Measurements from ENCODE around the gene PARD3B.

DNA sequence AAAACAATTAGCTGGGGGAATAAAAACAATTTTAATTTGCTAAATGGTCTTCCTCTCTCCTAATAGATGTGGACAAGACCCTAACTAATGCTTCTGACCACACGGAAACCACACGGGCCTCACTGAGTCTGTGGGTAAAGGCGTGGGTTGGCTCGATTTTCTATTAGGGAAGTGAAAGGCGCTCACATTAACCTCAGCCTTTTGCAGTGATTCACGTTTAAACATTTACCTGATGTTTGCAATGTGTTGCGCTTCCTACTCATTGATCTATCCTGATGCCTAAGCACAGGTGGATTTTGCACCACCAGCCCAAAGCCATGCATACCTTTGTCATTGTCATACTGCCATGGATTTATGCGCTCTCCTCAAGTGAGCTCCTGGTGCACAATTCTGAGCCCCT lies 1101.4 kb downstream of the PARD3B start:
- TF ChIP-seq, protein P1, sequence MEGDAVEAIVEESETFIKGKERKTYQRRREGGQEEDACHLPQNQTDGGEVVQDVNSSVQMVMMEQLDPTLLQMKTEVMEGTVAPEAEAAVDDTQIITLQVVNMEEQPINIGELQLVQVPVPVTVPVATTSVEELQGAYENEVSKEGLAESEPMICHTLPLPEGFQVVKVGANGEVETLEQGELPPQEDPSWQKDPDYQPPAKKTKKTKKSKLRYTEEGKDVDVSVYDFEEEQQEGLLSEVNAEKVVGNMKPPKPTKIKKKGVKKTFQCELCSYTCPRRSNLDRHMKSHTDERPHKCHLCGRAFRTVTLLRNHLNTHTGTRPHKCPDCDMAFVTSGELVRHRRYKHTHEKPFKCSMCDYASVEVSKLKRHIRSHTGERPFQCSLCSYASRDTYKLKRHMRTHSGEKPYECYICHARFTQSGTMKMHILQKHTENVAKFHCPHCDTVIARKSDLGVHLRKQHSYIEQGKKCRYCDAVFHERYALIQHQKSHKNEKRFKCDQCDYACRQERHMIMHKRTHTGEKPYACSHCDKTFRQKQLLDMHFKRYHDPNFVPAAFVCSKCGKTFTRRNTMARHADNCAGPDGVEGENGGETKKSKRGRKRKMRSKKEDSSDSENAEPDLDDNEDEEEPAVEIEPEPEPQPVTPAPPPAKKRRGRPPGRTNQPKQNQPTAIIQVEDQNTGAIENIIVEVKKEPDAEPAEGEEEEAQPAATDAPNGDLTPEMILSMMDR (IDR thresholded peaks at IDR 0.05; ENCODE audit: insufficient read depth, low read length, poor library complexity, severe bottlenecking): no peak
- TF ChIP-seq EZH2phosphoT487 (conservative IDR thresholded peaks at IDR 0.05; ENCODE audit: low read length): no peak

Data from SU-DHL-6 (cell line).